ENCODE results near the gene SLX4IP. TPM values are rescaled to one million over a fixed set of nuclear protein-coding genes. Genes with fewer than 3 reads are reported as not detected.
A peak's percentile ranks its signal among the peaks of the same experiment; 100 is the strongest.

SLX4IP gene
- total RNA-seq, 2 donors from 2014 or later, result 1.8 to 3.3 TPM

- intact Hi-C loops (cut with DNase I), result loop anchor here (10.0 kb wide), 2 partner anchors 105 to 885 kb away; no protein-coding TSS in a partner anchor
- DNase-seq (ENCODE audit: low spot score), result no peak
These were observed 224.8 kb downstream of the SLX4IP start for GRCh38 chr20:10659651-10660601.

- intact Hi-C loops (cut with DNase I), result loop anchor here (10.0 kb wide), 2 partner anchors 106 to 884 kb away; no protein-coding TSS in a partner anchor
- no peak for DNase-seq (ENCODE audit: low spot score)
These were observed 225.6 kb downstream of the SLX4IP start for GRCh38 chr20:10660661-10661060.

GRCh38 chr20:10661261-10661660 lies 226.2 kb downstream of the SLX4IP start:
- intact Hi-C loops (cut with DNase I), result loop anchor here (10.0 kb wide), 2 partner anchors 106 to 884 kb away; no protein-coding TSS in a partner anchor
- no peak for DNase-seq (ENCODE audit: low spot score)

- intact Hi-C loops (cut with DNase I), result loop anchor here (10.0 kb wide), 2 partner anchors 107 to 883 kb away; no protein-coding TSS in a partner anchor
- no peak for DNase-seq (ENCODE audit: low spot score)
These were observed 227.0 kb downstream of the SLX4IP start for GRCh38 chr20:10662151-10662550.

GRCh38 chr20:10662661-10663458 lies 227.8 kb downstream of the SLX4IP start:
- intact Hi-C loops (cut with DNase I), result loop anchor here (10.0 kb wide), 2 partner anchors 108 to 882 kb away; no protein-coding TSS in a partner anchor
- DNase-seq (ENCODE audit: low spot score), result no peak

- intact Hi-C loops (cut with DNase I), result loop anchor here (10.0 kb wide), 2 partner anchors 109 to 881 kb away; no protein-coding TSS in a partner anchor
- DNase-seq (ENCODE audit: low spot score), result no peak
These were observed 228.7 kb downstream of the SLX4IP start for GRCh38 chr20:10663756-10664155.

GRCh38 chr20:10665027-10665561 lies 230.0 kb downstream of the SLX4IP start:
- intact Hi-C loops (cut with DNase I), result loop anchor here (10.0 kb wide), 2 partner anchors 110 to 880 kb away; no protein-coding TSS in a partner anchor
- no peak for DNase-seq (ENCODE audit: low spot score)

- intact Hi-C loops (cut with DNase I), result loop anchor here (10.0 kb wide), 2 partner anchors 111 to 879 kb away; no protein-coding TSS in a partner anchor
These were observed 230.7 kb downstream of the SLX4IP start for GRCh38 chr20:10665791-10666190.

GRCh38 chr20:10666221-10667076 lies 231.3 kb downstream of the SLX4IP start:
- intact Hi-C loops (cut with DNase I), result loop anchor here (10.0 kb wide), 2 partner anchors 112 to 878 kb away; no protein-coding TSS in a partner anchor
- no peak for DNase-seq (ENCODE audit: low spot score)

More at GRCh38 chr20:10665791-10666190, 230.7 kb downstream of the SLX4IP start:
- DNase-seq (ENCODE audit: low spot score), result no peak

GRCh38 chr20:10667077-10667401 lies 231.9 kb downstream of the SLX4IP start:
- DNase-seq (ENCODE audit: low spot score), result no peak
- intact Hi-C loops (cut with DNase I), result loop anchor here (10.0 kb wide), 2 partner anchors 112 to 878 kb away; no protein-coding TSS in a partner anchor

- DNase-seq (ENCODE audit: low spot score), result no peak
These were observed 232.6 kb downstream of the SLX4IP start for GRCh38 chr20:10667560-10668167.

GRCh38 chr20:10668677-10669368 lies 233.7 kb downstream of the SLX4IP start:
- intact Hi-C loops (cut with DNase I), result loop anchor here (10.0 kb wide), 2 partner anchors 114 to 876 kb away; no protein-coding TSS in a partner anchor
- no peak for DNase-seq (ENCODE audit: low spot score)

More at GRCh38 chr20:10667560-10668167, 232.6 kb downstream of the SLX4IP start:
- intact Hi-C loops (cut with DNase I), result loop anchor here (10.0 kb wide), 2 partner anchors 113 to 877 kb away; no protein-coding TSS in a partner anchor

- DNase-seq (ENCODE audit: low spot score), result no peak
- intact Hi-C loops (cut with DNase I), result loop anchor here (2.0 to 10.0 kb wide), 4 partner anchors 115 to 875 kb away; no protein-coding TSS in a partner anchor
These were observed 234.8 kb downstream of the SLX4IP start for GRCh38 chr20:10669843-10670446.

- DNase-seq (ENCODE audit: low spot score), result no peak
- intact Hi-C loops (cut with DNase I), result loop anchor here (2.0 to 5.0 kb wide), 2 partner anchors 120 to 602 kb away; no protein-coding TSS in a partner anchor
These were observed 235.6 kb downstream of the SLX4IP start for GRCh38 chr20:10670501-10671220.

GRCh38 chr20:10671221-10671918 lies 236.3 kb downstream of the SLX4IP start:
- DNase-seq (ENCODE audit: low spot score), result peak; percentile 93

More at GRCh38 chr20:10671221-10671918, 236.3 kb downstream of the SLX4IP start:
- intact Hi-C loops (cut with DNase I), result loop anchor here (2.0 to 5.0 kb wide), 2 partner anchors 121 to 601 kb away; no protein-coding TSS in a partner anchor

Data from posterior vena cava (tissue), 2 donors.